Naive thymus-derived CD8-positive, alpha-beta T cell (primary cell): Measurements from ENCODE around the gene OR7A17. TPM values are rescaled to one million over a fixed set of nuclear protein-coding genes. Genes with fewer than 3 reads are reported as not detected.

Experiments
- ATAC-seq, 2 donors: fragments of 150-1000 bp; cut with Tn5 transposase in 1 of 2; sonication (Bioruptor Pico), chemical (Tn5 transposase) in 1 of 2; 1 replicate in 1 of 2; 2 replicates in 1 of 2; pipeline ENCODE4 v1.10.0; 2021; ENCODE audit warnings: mild to moderate bottlenecking in 2 of 2, moderate library complexity in 2 of 2
- POLR2A ChIA-PET: fragments of 350-600 bp; sonication (Branson Sonifier 250); formaldehyde crosslinking; loops from one replicate; lab custom pipeline; 2021; ENCODE audit warnings: antibody characterized with exemption; lab: Charles Lee
- DNase-seq, 10 donors: peaks; one replicate each; pipeline versions ENCODE4 v3.0.0 to v3.0.0-alpha.2; 2020 to 2022
- H3K27ac Mint-ChIP-seq, 10 donors: one replicate each; pipeline ENCODE4 v1.8.0; 2020 to 2022; ENCODE audit warnings: mild to moderate bottlenecking in 10 of 10, mixed read lengths in 10 of 10, moderate library complexity in 4 of 10, inconsistent platforms in 1 of 10
- H3K27me3 Mint-ChIP-seq, 5 donors: one replicate each; pipeline ENCODE4 v1.8.0; 2021 to 2022; ENCODE audit warnings: mixed read lengths in 5 of 5
- H3K36me3 Mint-ChIP-seq, 3 donors: one replicate each; pipeline ENCODE4 v1.8.0; 2020 to 2022; ENCODE audit warnings: mixed read lengths in 3 of 3, mild to moderate bottlenecking in 2 of 3, inconsistent platforms in 1 of 3
- H3K4me1 Mint-ChIP-seq, 4 donors: one replicate each; pipeline ENCODE4 v1.8.0; 2021 to 2022; ENCODE audit warnings: mixed read lengths in 4 of 4
- H3K4me3 Mint-ChIP-seq, 10 donors: one replicate each; pipeline ENCODE4 v1.8.0; 2020 to 2022; ENCODE audit warnings: mild to moderate bottlenecking in 10 of 10, mixed read lengths in 10 of 10, moderate library complexity in 6 of 10, inconsistent platforms in 1 of 10
- H3K9me3 Mint-ChIP-seq, 9 donors: one replicate each; pipeline ENCODE4 v1.8.0; 2020 to 2022; ENCODE audit warnings: mixed read lengths in 9 of 9, mild to moderate bottlenecking in 3 of 9, inconsistent platforms in 1 of 9, moderate library complexity in 1 of 9
- polyA plus RNA-seq, 3 donors: library from polyadenylated mRNA; unstranded; fragments of 300-500 nt; fragmentation: Illumina TruSeq; gene quantifications; one replicate each; pipeline ENCODE4 v1.2.3, GENCODE V29; 2021
- total RNA-seq, 8 experiments: library from RNA in 2 of 8; stranded (reverse) in 2 of 8; gene quantifications; one replicate each; pipeline ENCODE4 v1.2.3 and lab custom pipeline; 2021 to 2026

OR7A17 gene
- total and polyA plus RNA-seq, 5 experiments from 2014 or later, result not detected

GRCh38 chr19:14843169-14843568 lies 42.8 kb downstream of the OR7A17 start:
- ATAC-seq (no peak), DNase-seq (no peak)
- Mint-ChIP-seq H3K4me1 (peaks cover 0 to 4% (median 0%) of the 10 kb centered on the region in 4 donors), H3K27me3 (peaks cover 22 to 54% (median 29%) of the 10 kb centered on the region in 5 donors), H3K4me3 (no peak overlapping the region), H3K9me3 (no peaks in the 10 kb centered on the region), H3K36me3 (no peaks in the 10 kb centered on the region), H3K27ac (no peak overlapping the region)
- POLR2A ChIA-PET, result no interaction called here

GRCh38 chr19:14840206-14840605 lies 45.7 kb downstream of the OR7A17 start:
- POLR2A ChIA-PET, result no interaction called here
- Mint-ChIP-seq H3K9me3 (no peaks in the 10 kb centered on the region), H3K27me3 (peaks cover 19 to 52% (median 24%) of the 10 kb centered on the region in 5 donors), H3K27ac (no peak overlapping the region), H3K36me3 (no peaks in the 10 kb centered on the region), H3K4me1 (peaks cover 0 to 4% (median 0%) of the 10 kb centered on the region in 4 donors), H3K4me3 (no peak overlapping the region)
- ATAC-seq, result no peak
- DNase-seq, result no peak

- no peak for DNase-seq
- no peaks in the 10 kb centered on the region for H3K4me1 Mint-ChIP-seq
- POLR2A ChIA-PET, result no interaction called here
- peaks cover 5 to 26% (median 13%) of the 10 kb centered on the region in 5 donors for H3K27me3 Mint-ChIP-seq
- H3K36me3 Mint-ChIP-seq, result no peaks in the 10 kb centered on the region
- no peak overlapping the region for H3K4me3 Mint-ChIP-seq
- no peak for ATAC-seq
- no peaks in the 10 kb centered on the region for H3K9me3 Mint-ChIP-seq
- H3K27ac Mint-ChIP-seq, result no peak overlapping the region
Measured at GRCh38 chr19:14837391-14837790, 48.5 kb downstream of the OR7A17 start.

- Mint-ChIP-seq H3K27ac (peak within 1 kb of the TSS in 1 of 10 donors; percentile 31), H3K4me1 (no peaks in the 10 kb centered on the region), H3K4me3 (no peak within 1 kb of the TSS), H3K9me3 (no peaks in the 10 kb centered on the region), H3K36me3 (no peaks in the 10 kb centered on the region), H3K27me3 (peaks cover 0 to 11% (median 6%) of the 10 kb centered on the region in 5 donors)
- POLR2A ChIA-PET, result no interaction called here
- DNase-seq, result no peak
- no peak for ATAC-seq
Measured at GRCh38 chr19:14835011-14835410, 50.9 kb downstream of the OR7A17 start, which contains the start of the genes OR7A5 and OR7C1. Gene OR7A5, minus strand, starts transcription at chr19:14835185. Its CDS starts 6,944 bp downstream, at chr19:14828241. Gene OR7C1, minus strand, starts transcription at chr19:14835185. Its CDS starts 35,049 bp downstream, at chr19:14800136.

- no peak for ATAC-seq
- no peak overlapping the region for H3K4me3 Mint-ChIP-seq
- H3K27ac Mint-ChIP-seq, result no peak overlapping the region
- peaks cover 0 to 4% (median 0%) of the 10 kb centered on the region in 3 donors for H3K36me3 Mint-ChIP-seq
- H3K27me3 Mint-ChIP-seq, result peaks cover 11 to 24% (median 20%) of the 10 kb centered on the region in 5 donors
- H3K9me3 Mint-ChIP-seq, result peaks cover 0 to 6% (median 0%) of the 10 kb centered on the region in 9 donors
- H3K4me1 Mint-ChIP-seq, result no peaks in the 10 kb centered on the region
- no peak for DNase-seq
- POLR2A ChIA-PET, result no interaction called here
Measured at GRCh38 chr19:14830702-14831101, 55.2 kb downstream of the OR7A17 start.

Other genes with a start within 250 kb of the OR7A17 start
- gene ADGRE3, start 211.3 kb downstream of the OR7A17 start, total RNA-seq, result not detected
- not detected for gene ADGRE3, start 211.3 kb downstream of the OR7A17 start, polyA plus RNA-seq
- 10 to 100 TPM; 36.3 to 41.5 TPM for gene ZNF333, start 196.1 kb downstream of the OR7A17 start, total RNA-seq
- 1 to 10 TPM; 7.6 to 8.1 (median 7.8) TPM for gene ZNF333, start 196.1 kb downstream of the OR7A17 start, polyA plus RNA-seq
- not detected for gene ADGRE2, start 107.6 kb downstream of the OR7A17 start, total RNA-seq
- not detected for gene ADGRE2, start 107.6 kb downstream of the OR7A17 start, polyA plus RNA-seq
- gene OR7A5, start 50.9 kb downstream of the OR7A17 start, total RNA-seq, result not detected
- not detected for gene OR7A5, start 50.9 kb downstream of the OR7A17 start, polyA plus RNA-seq
- not detected for gene OR7C1, start 50.9 kb downstream of the OR7A17 start, total RNA-seq
- gene OR7C1, start 50.9 kb downstream of the OR7A17 start, polyA plus RNA-seq, result not detected
- not detected for gene OR7A10, start 37.2 kb downstream of the OR7A17 start, total RNA-seq
- gene OR7A10, start 37.2 kb downstream of the OR7A17 start, polyA plus RNA-seq, result not detected
- not detected for gene OR7C2, start 55.4 kb upstream of the OR7A17 start, total RNA-seq
- gene OR7C2, start 55.4 kb upstream of the OR7A17 start, polyA plus RNA-seq, result not detected
- not detected for gene SLC1A6, start 93.7 kb upstream of the OR7A17 start, total RNA-seq
- gene SLC1A6, start 93.7 kb upstream of the OR7A17 start, polyA plus RNA-seq, result not detected
- gene CASP14, start 163.3 kb upstream of the OR7A17 start, total RNA-seq, result not detected
- not detected for gene CASP14, start 163.3 kb upstream of the OR7A17 start, polyA plus RNA-seq
- not detected for gene OR1I1, start 196.1 kb upstream of the OR7A17 start, total RNA-seq
- gene OR1I1, start 196.1 kb upstream of the OR7A17 start, polyA plus RNA-seq, result not detected
- under 1 TPM; 0.22 to 0.60 TPM for gene SYDE1, start 221.3 kb upstream of the OR7A17 start, total RNA-seq
- gene SYDE1, start 221.3 kb upstream of the OR7A17 start, polyA plus RNA-seq, result under 1 TPM; 0.16 to 0.73 (median 0.26) TPM